K562 (cell line): ENCODE data around the gene CRY2. TPM values are rescaled to one million over a fixed set of nuclear protein-coding genes. Genes with fewer than 3 reads are reported as not detected.
A peak's percentile ranks its signal among the peaks of the same experiment; 100 is the strongest.

Experiments
- CCAR2 ChIP-seq: fragments of 200-400 bp; formaldehyde crosslinking; IDR thresholded peaks from 2 replicates; pipeline ENCODE4 v1.6.1; 2017; ENCODE audit warnings: mild to moderate bottlenecking, low read depth, low read length
- ELK3 ChIP-seq: fragments of 450-650 bp; formaldehyde crosslinking; IDR thresholded peaks from 2 replicates; pipeline ENCODE4 v1.4.0; 2020; ENCODE audit warnings: mild to moderate bottlenecking
- FOSL1 ChIP-seq: fragments of 200-800 bp; sonication (Bioruptor generic); conservative IDR thresholded peaks from 2 replicates; pipeline ENCODE4 v1.6.1; 2016; ENCODE audit warnings: missing genetic modification characterization, missing compliant biosample characterization
- FOXJ2 ChIP-seq: fragments of 200-800 bp; sonication (Bioruptor generic); IDR thresholded peaks from 2 replicates; pipeline ENCODE4 v1.6.1; 2016; ENCODE audit warnings: missing genetic modification characterization, missing compliant biosample characterization
- JUNB ChIP-seq: fragments of 450-650 bp; formaldehyde crosslinking; conservative IDR thresholded peaks from 2 replicates; pipeline ENCODE4 v1.4.0; 2020; ENCODE audit warnings: mild to moderate bottlenecking
- MTF1 ChIP-seq: fragments of 250-450 bp; sonication (Bioruptor Pico); IDR thresholded peaks from 2 replicates; pipeline ENCODE4 v1.9.0; 2021; ENCODE audit warnings: moderate library complexity, mild to moderate bottlenecking, inconsistent platforms, borderline replicate concordance
- NCOA4 ChIP-seq: fragments of 450-650 bp; IDR thresholded peaks from 2 replicates; pipeline ENCODE4 v1.6.1; 2018; ENCODE audit warnings: mild to moderate bottlenecking; ENCODE audit not compliant: partially characterized antibody
- NCOA6 ChIP-seq: fragments of 450-650 bp; IDR thresholded peaks from 2 replicates; pipeline ENCODE4 v1.6.1; 2017; ENCODE audit warnings: mild to moderate bottlenecking
- NRF1 ChIP-seq, 2 experiments: fragments of 450-650 bp; IDR thresholded peaks in 1 of 2; conservative IDR thresholded peaks in 1 of 2; 2 replicates each; pipeline ENCODE4 v1.6.1; 2014; ENCODE audit warnings: mild to moderate bottlenecking in 2 of 2
- PML ChIP-seq: IDR thresholded peaks from 2 replicates; pipeline ENCODE4 v1.6.1; 2012; ENCODE audit warnings: low read length, inconsistent platforms
- SETDB1 ChIP-seq: IDR thresholded peaks from one replicate; pipeline ENCODE4 v1.6.1; 2012; ENCODE audit warnings: low read length, control low read depth, inconsistent platforms
- SIN3B ChIP-seq: fragments of 450-650 bp; IDR thresholded peaks from 2 replicates; pipeline ENCODE4 v1.6.1; 2017; ENCODE audit warnings: low read depth, mild to moderate bottlenecking, moderate library complexity
- SMARCE1 ChIP-seq: fragments of 450-650 bp; IDR thresholded peaks from 2 replicates; pipeline ENCODE4 v1.7.1; 2016; ENCODE audit warnings: mild to moderate bottlenecking
- STAG1 ChIP-seq: sonication (generic); formaldehyde crosslinking; IDR thresholded peaks from 2 replicates; pipeline ENCODE4 v1.5.0; 2020; ENCODE audit warnings: missing genetic modification reagents, borderline replicate concordance
- TARDBP ChIP-seq: fragments of 450-650 bp; IDR thresholded peaks from 2 replicates; pipeline ENCODE4 v1.6.1; 2016
- TCF3 ChIP-seq: sonication (generic); formaldehyde crosslinking; IDR thresholded peaks from 2 replicates; pipeline ENCODE4 v1.4.0; 2020; ENCODE audit warnings: mild to moderate bottlenecking, missing genetic modification reagents
- YBX1 ChIP-seq: fragments of 450-650 bp; IDR thresholded peaks from 2 replicates; pipeline ENCODE4 v1.7.1; 2016; ENCODE audit warnings: mild to moderate bottlenecking
- ZNF140 ChIP-seq: fragments of 250-450 bp; sonication (Bioruptor Pico); IDR thresholded peaks from 2 replicates; pipeline ENCODE4 v1.8.0; 2021; ENCODE audit warnings: moderate library complexity, mild to moderate bottlenecking, inconsistent platforms
- ZNF3 ChIP-seq: fragments of 250-450 bp; sonication (Bioruptor Pico); IDR thresholded peaks from 2 replicates; pipeline ENCODE4 v1.5.0; 2021; ENCODE audit warnings: mild to moderate bottlenecking, moderate library complexity
- ZNF584 ChIP-seq: fragments of 200-800 bp; sonication (Bioruptor generic); IDR thresholded peaks from 2 replicates; pipeline ENCODE4 v1.6.1; 2016; ENCODE audit warnings: low read depth, mild to moderate bottlenecking, missing genetic modification characterization, missing compliant biosample characterization
- ZNF699 ChIP-seq: fragments of 250-450 bp; sonication (Bioruptor Pico); IDR thresholded peaks from 2 replicates; pipeline ENCODE4 v1.8.0; 2021; ENCODE audit warnings: mild to moderate bottlenecking, moderate library complexity; ENCODE audit not compliant: insufficient replicate concordance
- ZNF707 ChIP-seq: fragments of 250-450 bp; sonication (Bioruptor Pico); conservative IDR thresholded peaks from 2 replicates; pipeline ENCODE4 v1.8.0; 2022; ENCODE audit warnings: inconsistent platforms, mild to moderate bottlenecking, moderate library complexity
- polyA plus RNA-seq, 8 experiments: library from polyadenylated mRNA; depleted of rRNA in 4 of 8; stranded (reverse) in 5 of 8; unstranded in 3 of 8; fragments of >200 nt; fragmentation: Nextera tagmentation in 2 of 8; fragmentation: Illumina TruSeq in 1 of 8; extraction: Ambion mirVana in 2 of 8; extraction: Trizol in 1 of 8; gene quantifications; 2 replicates each; pipeline versions ENCODE4 v1.2.1 to v1.2.3, GENCODE V29; 2011 to 2014; ENCODE audit warnings: inconsistent platforms in 1 of 8, missing spikeins in 1 of 8
- total RNA-seq, 7 experiments: library from RNA; depleted of rRNA in 6 of 7; stranded (reverse); fragments of >200 nt in 6 of 7; fragmentation: Illumina TruSeq in 2 of 7; extraction: Trizol in 2 of 7; gene quantifications; 2 replicates each; pipeline versions ENCODE4 v1.2.1 to v1.2.3, GENCODE V29; 2011 to 2021; ENCODE audit warnings: low replicate concordance in 1 of 7
- TF ChIP-seq, protein P1 (sequence below): fragments of 450-650 bp; formaldehyde crosslinking; IDR thresholded peaks from 2 replicates; pipeline ENCODE4 v1.4.0; 2020; ENCODE audit warnings: mild to moderate bottlenecking, mixed read lengths
- TF ChIP-seq, protein P2 (sequence below): sonication (generic); formaldehyde crosslinking; IDR thresholded peaks from 2 replicates; pipeline ENCODE4 v1.8.1; 2022; ENCODE audit warnings: missing genetic modification reagents

CRY2 gene
- total and polyA plus RNA-seq, 9 of the 15 experiments (the other 6 are each of a cell fraction or from before 2014, with no cell fraction given) = 2.3 to 23.9 (median 14.8) TPM

GRCh38 chr11:45918331-45918941 is 71.2 kb downstream of the CRY2 start (continued):
- TF ChIP-seq TCF3 (peak; percentile 38; the same call in 1 of the 2 replicates), ZNF699 (no peak), SIN3B (no peak), SETDB1 (no peak), SMARCE1 (no peak; the same call in 1 of the 2 replicates), ZNF584 (CRISPR knock-in tag) (no peak), PML (0 out of 2 replicates have a peak, but pooled peaks have one; percentile 26), MTF1 (no peak), NCOA4 (no peak), JUNB (CRISPR knock-in tag) (no peak), ZNF707 (CRISPR knock-in tag) (no peak), NCOA6 (peak; percentile 39; the same call in 1 of the 2 replicates), CCAR2 (no peak), ELK3 (CRISPR knock-in tag) (no peak), NRF1 (conservative IDR thresholded peaks at IDR 0.05 in 1 of 2, IDR thresholded peaks at IDR 0.05 in 1 of 2) (no peak), FOXJ2 (no peak), FOSL1 (tag) (no peak), ZNF3 (CRISPR knock-in tag) (no peak), STAG1 (no peak), ZNF140 (no peak), YBX1 (no peak), TARDBP (no peak; the same call in 1 of the 2 replicates)
- TF ChIP-seq, protein P1, sequence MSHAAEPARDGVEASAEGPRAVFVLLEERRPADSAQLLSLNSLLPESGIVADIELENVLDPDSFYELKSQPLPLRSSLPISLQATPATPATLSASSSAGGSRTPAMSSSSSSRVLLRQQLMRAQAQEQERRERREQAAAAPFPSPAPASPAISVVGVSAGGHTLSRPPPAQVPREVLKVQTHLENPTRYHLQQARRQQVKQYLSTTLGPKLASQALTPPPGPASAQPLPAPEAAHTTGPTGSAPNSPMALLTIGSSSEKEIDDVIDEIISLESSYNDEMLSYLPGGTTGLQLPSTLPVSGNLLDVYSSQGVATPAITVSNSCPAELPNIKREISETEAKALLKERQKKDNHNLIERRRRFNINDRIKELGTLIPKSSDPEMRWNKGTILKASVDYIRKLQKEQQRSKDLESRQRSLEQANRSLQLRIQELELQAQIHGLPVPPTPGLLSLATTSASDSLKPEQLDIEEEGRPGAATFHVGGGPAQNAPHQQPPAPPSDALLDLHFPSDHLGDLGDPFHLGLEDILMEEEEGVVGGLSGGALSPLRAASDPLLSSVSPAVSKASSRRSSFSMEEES = no peak
- TF ChIP-seq, protein P2, sequence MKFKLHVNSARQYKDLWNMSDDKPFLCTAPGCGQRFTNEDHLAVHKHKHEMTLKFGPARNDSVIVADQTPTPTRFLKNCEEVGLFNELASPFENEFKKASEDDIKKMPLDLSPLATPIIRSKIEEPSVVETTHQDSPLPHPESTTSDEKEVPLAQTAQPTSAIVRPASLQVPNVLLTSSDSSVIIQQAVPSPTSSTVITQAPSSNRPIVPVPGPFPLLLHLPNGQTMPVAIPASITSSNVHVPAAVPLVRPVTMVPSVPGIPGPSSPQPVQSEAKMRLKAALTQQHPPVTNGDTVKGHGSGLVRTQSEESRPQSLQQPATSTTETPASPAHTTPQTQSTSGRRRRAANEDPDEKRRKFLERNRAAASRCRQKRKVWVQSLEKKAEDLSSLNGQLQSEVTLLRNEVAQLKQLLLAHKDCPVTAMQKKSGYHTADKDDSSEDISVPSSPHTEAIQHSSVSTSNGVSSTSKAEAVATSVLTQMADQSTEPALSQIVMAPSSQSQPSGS (CRISPR knock-in tag) = no peak
